LNCAP (cell line): Measurements from ENCODE around the gene MCCD1.

Experiments used
- CTCF ChIP-seq: fragments of 450-650 bp; IDR thresholded peaks from 2 replicates; pipeline ENCODE4 v1.5.1; 2017; ENCODE audit warnings: mild to moderate bottlenecking

The MCCD1 gene

GRCh38 chr6:31513456-31514165, 15.2 kb upstream of the MCCD1 start:
- TF ChIP-seq CTCF: no peak

GRCh38 chr6:31521835-31522234, 6.9 kb upstream of the MCCD1 start:
- TF ChIP-seq CTCF: no peak

- no peak for TF ChIP-seq CTCF
These were observed 3.2 kb upstream of the MCCD1 start for GRCh38 chr6:31525553-31525931.

GRCh38 chr6:31525932-31526591, 2.7 kb upstream of the MCCD1 start:
- TF ChIP-seq CTCF: no peak

- no peak for TF ChIP-seq CTCF
These were observed 420 bp upstream of the MCCD1 start for GRCh38 chr6:31528307-31528777.

- TF ChIP-seq CTCF: no peak
These were observed 778 bp downstream of the MCCD1 start for GRCh38 chr6:31529329-31530150.

GRCh38 chr6:31530659-31531058, 1.9 kb downstream of the MCCD1 start:
- no peak for TF ChIP-seq CTCF
